NCI-H226 (cell line): ENCODE results near the gene ZDHHC14.
"Not testable (repeated sequence)": the region's sequence is repeated elsewhere in the genome, so short reads cannot be mapped to it uniquely, and the experiment has no call there.

Experiments
- DNase-seq: peaks from one replicate; pipeline ENCODE4 v3.0.0-alpha.2; 2015

ZDHHC14 gene

GRCh38 chr6:157447735-157448134 lies 66.7 kb downstream of the ZDHHC14 start:
- DNase-seq: no peak

- DNase-seq: no peak
Observed at GRCh38 chr6:157449610-157450009, 68.6 kb downstream of the ZDHHC14 start.

- no peak for DNase-seq
Observed at GRCh38 chr6:157450931-157451742, 70.1 kb downstream of the ZDHHC14 start.

- DNase-seq: no peak
Observed at GRCh38 chr6:157452096-157452495, 71.1 kb downstream of the ZDHHC14 start.

GRCh38 chr6:157453131-157453530 lies 72.1 kb downstream of the ZDHHC14 start:
- no peak for DNase-seq

- no peak for DNase-seq
Observed at GRCh38 chr6:157453978-157454377, 73.0 kb downstream of the ZDHHC14 start.

- no peak for DNase-seq
Observed at GRCh38 chr6:157454762-157455714, 74.0 kb downstream of the ZDHHC14 start.

- DNase-seq: no peak
Observed at GRCh38 chr6:157455731-157456523, 74.9 kb downstream of the ZDHHC14 start.

- no peak for DNase-seq
Observed at GRCh38 chr6:157456524-157456829, 75.5 kb downstream of the ZDHHC14 start.

GRCh38 chr6:157457787-157458186 lies 76.8 kb downstream of the ZDHHC14 start:
- no peak for DNase-seq

- no peak for DNase-seq
Observed at GRCh38 chr6:157459327-157459726, 78.3 kb downstream of the ZDHHC14 start.

- no peak for DNase-seq
Observed at GRCh38 chr6:157460182-157460999, 79.4 kb downstream of the ZDHHC14 start.

- DNase-seq: peak; percentile 53
Observed at GRCh38 chr6:157461000-157461915, 80.3 kb downstream of the ZDHHC14 start.

GRCh38 chr6:157462956-157463742 lies 82.2 kb downstream of the ZDHHC14 start:
- no peak for DNase-seq

- not testable (repeated sequence) for DNase-seq
Observed at GRCh38 chr6:157463743-157464135, 82.7 kb downstream of the ZDHHC14 start.

GRCh38 chr6:157464653-157465535 lies 83.9 kb downstream of the ZDHHC14 start:
- DNase-seq: no peak

- no peak for DNase-seq
Observed at GRCh38 chr6:157466342-157466648, 85.3 kb downstream of the ZDHHC14 start.

- DNase-seq: not testable (repeated sequence)
Observed at GRCh38 chr6:157467339-157467738, 86.3 kb downstream of the ZDHHC14 start.

GRCh38 chr6:157468054-157468453 lies 87.1 kb downstream of the ZDHHC14 start:
- no peak for DNase-seq
